Stimulated activated CD4-positive, alpha-beta T cell treated with anti-CD3 and anti-CD28 coated beads, Interleukin-2, amount 100 ng/mL, for 4 hours (primary cell): Measurements from ENCODE around the gene CCNJL.

Source experiments
- DNase-seq: peaks from one replicate; pipeline ENCODE4 v3.0.0-alpha.2; 2020; ENCODE audit warnings: low read depth

Gene CCNJL

DNA sequence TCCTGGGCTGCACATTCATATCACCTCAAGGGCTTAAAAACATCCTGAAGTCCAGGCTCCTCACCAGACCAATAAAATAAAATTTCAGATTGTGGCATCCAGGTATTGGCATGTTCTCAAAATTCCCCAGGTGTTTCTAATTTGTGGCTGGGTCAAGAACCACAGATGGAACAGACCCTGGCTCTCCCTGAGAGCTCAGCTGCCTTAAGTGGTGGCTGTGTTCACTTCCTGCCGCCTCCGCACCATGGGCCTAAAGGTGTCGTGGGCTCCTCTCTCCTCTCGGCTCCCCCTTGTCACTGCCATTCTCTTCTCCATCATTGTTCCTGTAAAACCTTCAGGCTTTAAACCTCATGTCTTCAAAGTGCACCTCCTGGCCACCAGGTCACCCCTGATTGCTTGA is 17.8 kb upstream of the CCNJL start:
- no peak for DNase-seq

DNA sequence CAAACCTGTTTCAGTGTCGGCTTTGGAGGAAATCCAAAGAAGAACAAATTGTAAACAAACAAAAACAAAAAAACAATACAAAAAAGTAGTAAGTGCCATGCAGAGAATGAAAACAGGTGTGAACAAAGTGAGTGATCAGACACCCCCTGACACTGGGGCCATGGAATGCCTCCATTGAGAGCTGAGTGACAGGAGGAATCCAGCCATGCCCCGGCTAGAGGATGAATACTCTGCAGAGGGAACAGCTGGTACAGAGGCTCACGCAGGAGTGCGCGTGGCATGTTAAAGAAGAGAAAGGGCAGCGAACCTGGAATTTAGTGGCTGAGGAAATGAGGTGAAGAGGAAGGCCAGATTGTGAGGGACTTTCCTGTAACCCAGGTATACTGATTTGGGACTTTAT is 15.5 kb upstream of the CCNJL start:
- no peak for DNase-seq

DNA sequence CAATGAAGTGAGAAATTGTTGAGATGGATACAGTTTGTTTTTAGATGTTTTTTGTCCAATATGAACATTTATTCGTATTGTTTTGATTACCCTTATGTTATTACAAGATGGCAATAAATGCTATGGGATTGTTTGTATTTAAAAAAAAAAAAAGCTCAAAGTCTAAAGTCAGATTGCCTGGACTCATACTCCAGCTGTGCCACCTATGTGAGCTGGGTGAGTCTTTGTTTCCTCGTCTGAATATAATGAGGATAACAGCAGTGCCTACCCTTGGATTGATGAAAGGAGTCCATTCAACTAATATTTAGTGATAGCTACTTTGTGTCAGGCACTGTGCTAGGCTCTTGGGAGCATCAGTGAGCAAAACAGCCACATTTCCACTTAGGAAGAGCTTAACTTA is 14.6 kb upstream of the CCNJL start:
- no peak for DNase-seq

DNA sequence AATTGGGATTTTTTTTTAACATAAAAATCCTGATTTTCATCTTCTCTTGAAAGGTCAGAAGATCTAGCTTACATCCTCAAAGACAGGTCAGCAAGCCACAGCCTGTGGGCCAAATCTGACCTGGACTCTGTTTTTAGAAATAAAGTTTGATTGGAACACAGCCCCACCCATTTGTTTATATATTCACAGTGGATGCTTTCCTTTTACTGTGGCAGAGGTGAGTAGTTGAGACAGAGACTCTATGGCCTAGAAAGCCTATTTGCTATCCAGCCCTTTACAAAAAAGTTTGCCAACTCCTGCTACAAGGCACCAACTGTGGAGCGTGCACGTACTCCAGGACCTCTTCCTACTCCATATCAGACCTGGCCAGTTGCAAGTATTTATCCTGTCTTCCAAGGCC is 13.4 kb upstream of the CCNJL start:
- DNase-seq, result no peak

DNA sequence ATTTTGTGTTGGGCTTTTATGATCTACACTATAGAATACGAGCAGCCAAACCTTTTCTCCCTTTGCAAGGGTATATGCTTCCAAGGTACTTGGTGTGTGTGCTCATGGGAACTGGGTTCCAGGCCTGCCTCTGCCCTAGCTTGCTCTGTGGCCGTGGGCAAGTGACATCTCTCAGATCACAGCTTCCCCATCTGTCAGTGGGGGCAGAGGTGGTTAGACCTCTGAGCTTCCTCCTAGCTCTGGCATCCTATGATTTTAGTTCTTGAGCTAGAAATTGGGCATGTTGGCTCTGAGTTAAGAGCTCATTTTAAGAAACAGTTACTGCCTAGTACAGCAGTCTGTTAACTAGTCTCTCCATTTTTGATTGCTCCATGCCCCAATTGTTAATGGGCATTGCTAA is 12.5 kb upstream of the CCNJL start:
- DNase-seq, result no peak

DNA sequence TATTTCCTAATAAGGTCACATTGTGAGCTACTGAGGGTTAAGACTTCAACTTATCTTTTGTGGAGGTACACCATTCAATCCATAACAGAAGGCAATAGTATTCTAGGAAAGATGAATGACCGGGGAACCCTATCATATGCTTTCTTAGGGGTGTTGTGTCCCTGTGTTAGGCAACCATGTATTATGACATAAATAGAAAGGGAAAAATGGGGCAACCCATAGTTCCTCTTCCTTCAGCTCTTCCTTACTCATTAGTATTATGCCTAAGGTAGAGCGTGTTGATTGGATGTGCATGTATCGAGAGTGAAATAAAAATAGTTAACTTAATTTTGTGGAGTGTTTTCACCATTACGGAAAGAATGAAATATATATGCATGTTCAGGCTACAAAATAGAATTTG is 6.0 kb upstream of the CCNJL start:
- DNase-seq, result no peak

DNA sequence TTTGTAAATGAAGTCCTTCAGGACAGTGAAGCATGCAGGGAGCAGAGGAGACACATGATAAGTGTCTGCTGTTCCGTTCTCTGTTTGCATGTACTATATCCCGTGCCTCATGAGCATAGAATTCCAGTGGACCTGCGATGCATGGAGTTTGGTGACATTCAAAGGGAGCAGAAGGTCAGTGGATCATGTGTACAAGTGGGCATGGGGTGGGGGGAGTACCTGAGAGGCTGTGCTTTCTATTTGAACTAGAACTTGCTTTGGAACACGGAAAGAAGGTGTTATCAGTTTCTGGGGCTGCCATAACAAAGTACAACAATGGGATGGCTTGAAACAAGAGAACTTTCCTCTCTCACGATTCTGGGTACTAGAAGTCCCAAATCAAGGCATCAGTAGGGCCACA is 5.1 kb upstream of the CCNJL start:
- no peak for DNase-seq

GRCh38 chr5:160315968-160316367 is 3.6 kb upstream of the CCNJL start:
- DNase-seq, result no peak

DNA sequence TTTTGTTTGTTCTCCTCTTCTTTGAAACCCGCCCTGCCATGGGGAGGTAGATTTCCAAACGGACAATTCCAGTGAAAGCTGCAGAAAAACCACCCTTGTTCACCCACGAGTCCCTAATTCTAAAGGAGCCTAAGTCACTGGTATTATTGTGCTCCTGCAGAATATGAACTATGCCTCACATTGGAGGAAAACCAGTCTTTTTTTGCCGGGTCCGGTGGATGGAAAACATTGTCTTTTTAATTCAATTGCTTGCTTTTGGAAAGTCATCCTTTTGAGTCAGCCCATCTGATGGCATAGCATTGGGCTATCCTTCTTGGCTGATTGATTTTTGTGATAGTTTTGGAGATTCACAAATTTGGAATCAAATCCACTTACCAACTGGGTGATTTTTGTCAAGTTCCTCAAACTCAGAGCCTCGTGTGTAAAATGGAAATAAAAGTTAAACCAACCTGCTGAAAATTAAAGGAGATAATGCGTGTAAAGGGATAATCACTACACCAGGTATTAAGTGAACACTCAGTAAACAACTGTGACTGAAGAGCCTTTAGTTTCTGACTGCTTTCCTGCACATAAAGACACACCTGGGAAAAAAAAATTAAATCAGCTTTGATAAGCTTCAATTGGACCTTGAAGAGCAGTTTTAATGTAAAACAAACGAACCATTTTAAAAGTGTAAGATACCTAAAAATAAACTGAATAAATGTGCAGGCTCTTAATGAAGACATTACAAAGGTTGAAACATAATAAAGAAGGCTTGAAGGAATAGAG is 780 bp upstream of the CCNJL start:
- DNase-seq, result no peak

- DNase-seq, result no peak
Observed at GRCh38 chr5:160311491-160312133, 752 bp downstream of the CCNJL start.

DNA sequence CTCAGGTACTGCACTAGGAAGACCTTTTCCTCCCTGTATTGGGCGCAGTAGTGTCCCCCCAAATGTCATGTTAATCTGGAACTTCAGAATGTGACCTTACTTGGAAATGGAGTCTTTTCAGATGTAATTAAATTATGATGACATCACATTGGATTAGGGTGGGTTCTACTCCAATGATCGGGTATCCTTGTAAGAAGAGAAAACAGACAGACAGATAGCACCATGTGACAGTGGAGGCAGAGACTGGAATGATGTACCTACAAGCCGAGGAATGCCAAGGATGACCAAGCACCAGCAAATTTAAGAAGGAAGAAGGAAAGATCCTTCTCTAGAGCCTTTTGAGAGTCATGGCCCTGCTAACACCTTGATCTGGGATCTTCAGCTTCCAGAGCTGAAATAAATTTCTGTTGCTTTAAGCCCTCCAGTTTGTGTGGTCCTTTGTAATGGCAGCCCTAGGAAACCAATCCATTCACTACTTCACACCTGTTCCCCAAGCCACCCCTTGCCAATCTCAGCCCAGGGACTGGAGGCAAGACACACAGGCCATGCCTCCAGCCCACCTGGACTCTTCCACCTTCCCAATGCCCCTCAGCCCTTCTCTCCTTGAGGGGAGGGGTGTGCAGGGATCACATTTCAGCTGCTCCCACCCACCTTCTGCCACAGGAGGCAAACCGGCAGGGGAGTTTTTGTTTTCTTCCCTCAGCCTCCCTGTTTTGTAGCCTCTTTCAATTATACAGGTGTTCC is 1.6 kb downstream of the CCNJL start:
- no peak for DNase-seq

DNA sequence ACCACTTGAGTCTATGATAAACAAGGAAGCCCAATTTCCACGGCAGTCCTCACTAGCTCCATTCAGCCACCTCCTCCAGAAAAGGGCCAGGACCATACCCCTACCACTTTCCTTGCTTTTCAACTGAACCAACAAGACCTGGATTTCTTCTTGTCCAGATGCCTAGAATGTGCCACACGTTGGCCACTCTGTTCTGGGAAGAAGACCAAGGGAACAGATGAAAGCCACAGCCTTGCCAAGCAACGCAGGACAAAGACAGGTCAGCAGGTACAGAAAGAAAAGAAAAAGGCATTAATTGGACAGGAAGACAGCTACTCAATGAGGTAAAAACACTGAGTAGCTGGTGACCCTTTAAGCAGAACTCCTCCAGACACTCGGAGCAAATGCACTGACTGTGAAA is 2.2 kb downstream of the CCNJL start:
- DNase-seq, result no peak

GRCh38 chr5:160306696-160307095 is 5.7 kb downstream of the CCNJL start:
- DNase-seq, result no peak

DNA sequence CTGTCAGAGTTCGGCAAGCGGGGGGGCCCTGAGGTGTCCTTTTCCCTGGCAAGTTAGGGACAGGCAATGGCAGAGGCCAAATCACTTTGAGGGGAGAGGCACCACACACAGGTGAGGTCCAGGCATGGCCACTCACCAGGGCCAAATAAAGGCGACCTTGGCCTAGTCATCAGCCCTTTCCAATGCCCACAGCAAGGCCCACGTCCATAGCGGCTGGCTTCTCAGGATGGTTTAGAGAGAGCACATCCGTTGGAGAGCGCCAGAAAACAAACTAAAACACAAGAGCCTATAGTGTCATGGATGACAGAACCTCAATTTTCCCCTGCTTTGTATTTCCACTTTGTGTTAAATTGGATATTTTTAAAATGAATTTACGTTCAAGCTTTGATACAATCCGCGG is 7.0 kb downstream of the CCNJL start:
- DNase-seq, result no peak

- no peak for DNase-seq
Observed at GRCh38 chr5:160303690-160304089, 8.7 kb downstream of the CCNJL start.

- DNase-seq, result no peak
Observed at GRCh38 chr5:160298189-160298588, 14.2 kb downstream of the CCNJL start.

DNA sequence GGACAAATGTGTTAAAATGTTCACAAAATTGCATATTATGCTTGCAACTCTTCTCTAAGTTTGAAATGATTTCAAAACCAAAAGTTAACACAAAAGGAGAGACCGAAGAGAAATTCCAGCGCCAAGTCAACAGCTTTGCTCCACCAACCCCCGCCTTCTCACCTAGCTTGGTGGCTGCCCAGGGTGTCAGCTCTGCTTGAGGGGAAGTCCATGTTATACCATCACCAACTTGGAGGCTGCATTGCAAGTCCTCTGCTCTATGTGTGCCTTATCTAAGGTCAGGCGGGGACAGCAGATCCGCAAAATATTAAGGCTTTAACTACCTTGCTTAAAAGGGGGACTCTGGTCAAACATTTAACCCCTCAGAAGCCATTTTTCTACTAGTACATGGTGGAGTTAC is 14.6 kb downstream of the CCNJL start:
- no peak for DNase-seq

DNA sequence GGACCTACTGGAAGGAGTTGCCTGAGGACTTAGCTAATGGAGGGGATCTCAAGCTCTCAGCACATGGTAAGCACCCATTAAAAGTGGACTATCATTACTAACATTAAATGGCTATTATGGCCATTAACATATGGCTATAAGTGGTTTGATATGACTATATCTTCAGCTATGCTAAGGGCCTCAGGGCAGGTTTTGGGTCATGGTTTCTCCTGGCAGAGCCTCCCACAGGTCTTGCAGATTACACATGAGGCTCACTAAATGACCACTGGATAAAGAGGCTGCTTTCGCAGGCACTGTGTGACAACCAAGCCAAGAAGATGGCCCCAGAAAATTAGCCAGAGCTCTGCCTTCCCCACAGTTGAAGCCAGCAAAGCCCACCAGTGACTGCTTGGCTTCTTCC is 15.4 kb downstream of the CCNJL start:
- no peak for DNase-seq

DNA sequence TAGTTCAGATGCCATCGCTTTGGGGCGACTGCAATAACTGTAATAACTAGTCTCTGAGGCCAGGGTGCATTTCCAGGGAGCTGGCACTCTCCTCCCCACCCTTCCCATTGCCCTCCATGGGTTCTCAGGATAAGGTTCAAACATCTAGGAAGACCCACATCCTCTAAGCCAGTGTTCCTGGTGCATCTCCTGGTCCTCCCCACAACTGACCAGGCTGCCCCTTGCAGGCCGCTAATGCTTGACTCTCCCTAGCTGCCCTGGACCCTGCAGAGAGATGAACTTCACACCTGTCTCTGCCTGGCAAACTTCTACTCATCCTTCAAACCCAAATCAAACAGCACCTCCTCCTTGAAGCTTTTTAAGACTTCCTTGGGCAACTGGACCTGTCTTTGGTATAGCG is 15.9 kb downstream of the CCNJL start:
- no peak for DNase-seq

DNA sequence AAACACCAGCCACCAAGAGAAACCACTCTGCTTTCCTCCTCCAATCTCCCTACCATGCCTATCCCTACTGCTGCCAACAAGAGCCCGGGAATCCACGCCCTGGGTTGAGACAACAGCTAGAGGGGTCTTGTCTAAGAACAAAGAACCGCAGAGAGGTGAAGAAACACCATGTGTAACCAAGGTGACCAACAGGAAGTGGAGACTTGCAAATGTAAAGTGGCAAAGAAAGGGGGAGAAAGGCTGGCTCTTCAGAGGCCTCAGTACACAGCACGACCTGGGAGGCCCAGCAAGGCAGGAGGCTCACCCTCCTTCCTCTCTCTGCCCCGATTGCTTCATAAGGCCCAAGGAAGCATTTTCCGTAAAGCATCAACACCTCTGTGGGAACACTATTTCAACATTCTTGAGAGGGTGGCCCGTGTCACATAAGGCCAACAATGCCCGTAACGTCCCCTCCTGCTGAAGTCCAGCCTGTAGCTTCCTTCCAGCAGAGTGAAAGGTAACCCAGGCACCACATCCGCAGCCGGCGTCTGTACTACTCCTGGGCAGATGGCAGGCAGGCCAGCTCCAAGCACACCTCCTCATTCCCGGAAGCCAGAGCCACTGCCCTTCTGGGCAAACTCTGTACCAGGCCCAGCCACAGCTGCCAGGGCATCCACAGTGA is 18.3 kb downstream of the CCNJL start:
- no peak for DNase-seq

DNA sequence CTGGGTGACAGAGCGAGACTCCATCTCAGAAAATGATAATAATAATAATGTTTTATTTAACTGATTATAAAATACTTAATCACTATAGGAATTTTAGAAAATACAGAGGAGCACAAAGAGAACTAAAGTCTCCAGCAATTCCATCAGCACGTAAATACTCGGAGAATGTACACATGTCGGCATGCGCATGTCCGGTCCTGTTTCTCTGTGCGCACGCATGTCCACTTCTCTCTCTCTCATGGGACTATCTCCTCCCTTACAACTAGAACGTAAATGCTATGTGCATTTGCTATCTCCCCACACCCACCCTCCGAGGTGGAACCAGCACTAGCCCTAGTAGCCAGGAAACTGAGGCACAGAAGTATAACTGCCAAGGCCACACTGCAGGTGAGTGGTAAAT is 19.0 kb downstream of the CCNJL start:
- no peak for DNase-seq

- DNase-seq, result no peak
Observed at GRCh38 chr5:160291467-160291866, 20.9 kb downstream of the CCNJL start.

DNA sequence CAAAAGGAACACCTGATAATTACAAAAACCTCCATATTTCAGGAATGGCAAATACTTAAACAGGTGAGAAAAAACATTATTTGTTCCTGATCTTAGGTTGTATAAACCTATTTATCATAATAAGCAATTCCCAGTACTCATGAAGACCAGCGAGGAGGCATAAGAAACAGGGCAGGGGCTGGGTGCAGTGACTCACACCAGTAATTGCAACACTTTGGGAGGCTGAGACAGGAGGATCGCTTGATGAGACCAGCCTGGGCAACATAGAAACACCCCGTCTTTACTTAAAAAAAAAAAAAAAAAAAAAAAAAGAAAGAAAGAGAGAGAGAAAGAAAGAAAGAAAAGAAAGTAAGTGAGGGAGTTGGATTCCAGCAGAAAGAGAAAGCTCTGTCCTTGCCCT is 21.6 kb downstream of the CCNJL start:
- no peak for DNase-seq
